ENCODE results near the gene F12. TPM values are rescaled to one million over a fixed set of nuclear protein-coding genes. Genes with fewer than 3 reads are reported as not detected.

F12 gene
- total RNA-seq, 1 donor from 2014 or later: 4.0 TPM

- no peaks in the 10 kb centered on the region for H3K36me3 ChIP-seq (ENCODE audit: control insufficient read depth, insufficient read depth, low read length)
- no peak overlapping the region for H3K4me3 ChIP-seq (ENCODE audit: low read depth, low read length)
- no peak for DNase-seq (ENCODE audit: low read depth)
- peaks cover 2% of the 10 kb centered on the region for H3K27me3 ChIP-seq (ENCODE audit: control insufficient read depth, insufficient read depth, low read length)
- TF ChIP-seq CTCF (IDR thresholded peaks at IDR 0.05; ENCODE audit: insufficient read depth, low read length, poor library complexity, severe bottlenecking): no peak
These were observed 52.6 kb downstream of the F12 start for GRCh38 chr5:177356746-177357145.

GRCh38 chr5:177355868-177356168 lies 53.5 kb downstream of the F12 start:
- TF ChIP-seq CTCF (IDR thresholded peaks at IDR 0.05; ENCODE audit: insufficient read depth, low read length, poor library complexity, severe bottlenecking): no peak
- Histone ChIP-seq H3K4me3 (ENCODE audit: low read depth, low read length) (no peak overlapping the region), H3K27me3 (ENCODE audit: control insufficient read depth, insufficient read depth, low read length) (peaks cover 2% of the 10 kb centered on the region), H3K36me3 (ENCODE audit: control insufficient read depth, insufficient read depth, low read length) (no peaks in the 10 kb centered on the region)
- DNase-seq (ENCODE audit: low read depth): no peak

- Histone ChIP-seq H3K4me3 (ENCODE audit: low read depth, low read length) (no peak overlapping the region), H3K36me3 (ENCODE audit: control insufficient read depth, insufficient read depth, low read length) (no peaks in the 10 kb centered on the region), H3K27me3 (ENCODE audit: control insufficient read depth, insufficient read depth, low read length) (peaks cover 2% of the 10 kb centered on the region)
- no peak for DNase-seq (ENCODE audit: low read depth)
- no peak for TF ChIP-seq CTCF (IDR thresholded peaks at IDR 0.05; ENCODE audit: insufficient read depth, low read length, poor library complexity, severe bottlenecking)
These were observed 54.0 kb downstream of the F12 start for GRCh38 chr5:177355162-177355867.

DNA sequence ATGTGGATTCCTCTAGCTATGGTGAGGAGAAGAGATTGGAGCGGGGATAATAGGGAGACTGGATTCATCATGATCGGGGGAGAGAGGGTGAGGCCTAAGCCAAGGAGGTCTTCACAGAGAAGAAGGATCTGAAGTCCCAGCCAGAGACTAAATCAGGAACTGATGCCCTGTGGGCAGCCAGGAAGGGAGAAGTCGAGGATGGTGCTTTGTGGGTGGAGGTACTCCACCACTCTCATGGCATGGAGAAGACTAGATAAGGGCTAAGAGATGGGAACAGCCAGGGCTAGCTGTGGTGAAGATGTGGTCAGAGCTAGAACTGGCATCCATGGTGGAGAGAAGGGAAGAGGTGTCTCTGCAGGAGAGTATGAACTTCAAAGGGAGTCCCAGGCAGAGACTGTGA lies 54.7 kb downstream of the F12 start:
- Histone ChIP-seq H3K36me3 (ENCODE audit: control insufficient read depth, insufficient read depth, low read length) (no peaks in the 10 kb centered on the region), H3K4me3 (ENCODE audit: low read depth, low read length) (no peak overlapping the region), H3K27me3 (ENCODE audit: control insufficient read depth, insufficient read depth, low read length) (peaks cover 2% of the 10 kb centered on the region)
- no peak for DNase-seq (ENCODE audit: low read depth)
- TF ChIP-seq CTCF (IDR thresholded peaks at IDR 0.05; ENCODE audit: insufficient read depth, low read length, poor library complexity, severe bottlenecking): no peak

GRCh38 chr5:177354256-177354655 lies 55.1 kb downstream of the F12 start:
- TF ChIP-seq CTCF (IDR thresholded peaks at IDR 0.05; ENCODE audit: insufficient read depth, low read length, poor library complexity, severe bottlenecking): no peak
- DNase-seq (ENCODE audit: low read depth): no peak
- H3K4me3 ChIP-seq (ENCODE audit: low read depth, low read length): no peak overlapping the region
- H3K36me3 ChIP-seq (ENCODE audit: control insufficient read depth, insufficient read depth, low read length): no peaks in the 10 kb centered on the region
- peaks cover 2% of the 10 kb centered on the region for H3K27me3 ChIP-seq (ENCODE audit: control insufficient read depth, insufficient read depth, low read length)

- no peak for DNase-seq (ENCODE audit: low read depth)
- Histone ChIP-seq H3K4me3 (ENCODE audit: low read depth, low read length) (no peak overlapping the region), H3K27me3 (ENCODE audit: control insufficient read depth, insufficient read depth, low read length) (peaks cover 2% of the 10 kb centered on the region), H3K36me3 (ENCODE audit: control insufficient read depth, insufficient read depth, low read length) (no peaks in the 10 kb centered on the region)
- no peak for TF ChIP-seq CTCF (IDR thresholded peaks at IDR 0.05; ENCODE audit: insufficient read depth, low read length, poor library complexity, severe bottlenecking)
These were observed 56.3 kb downstream of the F12 start for GRCh38 chr5:177353093-177353492.
